HG03103 (cell line): Measurements from ENCODE around the gene GPC6.

Source experiments
- ATAC-seq: cut with Tn5 transposase; IDR thresholded peaks from one replicate; pipeline ENCODE4 v1.9.1; 2021; ENCODE audit warnings: low read depth; ENCODE audit not compliant: unreplicated experiment

Gene GPC6

DNA sequence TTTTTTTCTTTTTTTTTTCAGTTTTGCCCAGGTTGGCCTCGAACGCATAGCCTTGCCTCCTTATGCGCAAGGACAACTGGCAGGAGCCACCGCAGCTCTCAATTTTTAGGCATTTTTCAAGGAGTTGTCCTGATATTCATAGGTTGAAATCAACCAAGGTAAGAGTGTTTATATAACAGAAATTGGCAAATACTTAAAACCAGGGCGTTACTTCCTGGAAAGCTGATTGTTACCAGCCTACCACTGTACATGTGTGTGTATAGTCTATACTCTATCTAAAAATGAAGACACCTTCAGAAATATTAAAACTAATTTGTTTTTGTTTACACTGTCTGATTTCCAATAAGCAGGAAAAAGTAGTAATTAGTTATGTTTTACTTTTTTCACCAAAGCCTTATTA, 39.2 kb downstream of the GPC6 start:
- ATAC-seq = no peak

DNA sequence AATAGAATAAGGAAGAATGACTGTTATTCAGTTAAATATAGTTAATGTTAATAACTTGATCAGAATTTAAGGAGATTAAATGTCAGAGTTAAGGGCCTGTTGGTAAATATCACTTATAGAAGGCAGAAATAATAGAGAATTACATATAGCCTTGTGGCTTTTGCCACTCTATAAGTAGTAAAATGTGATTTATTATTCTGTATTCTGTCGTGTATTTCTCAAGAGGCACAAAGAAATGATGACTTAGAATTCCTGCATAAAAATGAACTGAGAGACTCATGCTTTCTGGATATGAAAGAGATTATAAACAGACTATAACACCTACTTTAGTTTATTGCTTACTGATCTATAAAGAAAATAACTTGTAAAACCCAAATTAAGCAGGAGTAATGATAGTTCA, 40.1 kb downstream of the GPC6 start:
- ATAC-seq = no peak

DNA sequence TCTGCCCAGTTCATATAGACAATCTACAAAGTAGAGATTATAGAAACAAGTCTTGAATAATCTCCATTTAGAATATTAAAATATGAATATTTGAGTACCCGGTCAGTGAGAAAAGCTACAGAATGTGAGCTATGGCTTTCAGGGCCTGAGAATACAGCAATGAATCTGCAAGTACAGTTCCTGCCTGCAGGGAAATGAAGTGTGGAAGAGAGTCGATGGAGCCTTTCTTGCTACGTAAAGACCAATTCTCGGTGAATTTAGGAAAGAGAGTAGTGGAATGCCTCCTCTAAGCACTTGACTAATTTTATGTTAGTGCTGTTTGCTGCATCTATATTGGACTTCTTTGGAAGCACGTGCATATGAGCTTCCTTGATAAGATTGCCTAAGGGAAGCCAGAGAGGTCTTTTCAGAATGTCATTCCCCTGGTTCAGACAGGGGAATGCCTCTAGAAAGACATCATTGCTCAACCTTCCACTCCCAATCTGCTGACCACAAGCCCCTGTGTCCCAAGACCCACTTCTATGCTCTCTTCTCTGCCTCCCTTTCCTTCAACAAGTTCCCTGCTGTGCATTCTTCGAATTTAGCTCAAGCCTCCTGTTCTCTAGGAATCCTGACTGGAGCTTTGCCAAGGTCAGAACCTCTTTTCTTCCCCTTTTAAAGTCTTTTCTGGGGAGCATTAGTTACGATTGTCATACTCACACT, 41.9 kb downstream of the GPC6 start:
- ATAC-seq = no peak

DNA sequence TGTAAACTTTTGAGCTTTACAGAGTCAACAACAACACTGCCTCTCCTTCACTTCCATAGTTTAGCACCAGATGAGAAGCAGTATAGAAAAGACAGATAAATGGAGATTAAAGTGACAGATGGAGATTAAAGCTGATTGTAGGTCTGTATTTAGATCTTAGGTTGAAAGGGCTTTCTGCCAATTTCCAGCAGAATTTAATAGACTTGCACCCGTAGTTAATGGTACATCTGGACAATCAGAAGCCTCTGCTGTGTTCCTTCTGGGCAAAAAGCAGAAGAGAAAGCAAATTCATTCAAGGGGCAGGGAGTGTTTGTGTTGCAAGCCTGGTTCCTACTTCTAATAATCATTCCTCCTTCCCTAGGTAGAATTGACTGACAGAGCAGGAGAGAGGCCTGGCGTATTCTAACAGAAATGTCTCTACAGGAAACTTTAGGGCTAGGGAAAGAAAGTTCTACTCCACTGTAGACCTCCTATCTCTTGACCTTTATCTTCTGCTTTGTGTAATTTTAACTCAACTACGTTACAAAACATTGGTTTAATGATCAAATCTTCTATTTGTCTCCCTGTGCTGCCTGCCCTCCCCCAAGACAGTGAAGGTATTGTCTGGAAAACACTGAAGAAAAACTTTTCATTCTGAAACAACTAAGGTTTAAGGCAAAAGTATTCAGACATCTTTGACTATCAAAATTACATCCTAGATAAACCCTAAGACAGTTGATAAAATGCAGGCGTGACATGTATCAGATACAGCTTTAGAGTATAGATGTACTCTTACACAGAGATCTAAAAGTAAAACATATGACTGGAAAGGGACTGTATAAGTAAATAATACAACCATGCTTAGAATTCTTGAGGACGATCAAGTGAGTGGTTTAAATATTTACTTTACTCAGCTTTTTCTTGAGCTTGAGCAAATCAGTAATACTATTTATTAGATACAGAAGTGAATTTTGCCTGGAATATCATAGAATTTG, 44.4 kb downstream of the GPC6 start:
- no peak for ATAC-seq

DNA sequence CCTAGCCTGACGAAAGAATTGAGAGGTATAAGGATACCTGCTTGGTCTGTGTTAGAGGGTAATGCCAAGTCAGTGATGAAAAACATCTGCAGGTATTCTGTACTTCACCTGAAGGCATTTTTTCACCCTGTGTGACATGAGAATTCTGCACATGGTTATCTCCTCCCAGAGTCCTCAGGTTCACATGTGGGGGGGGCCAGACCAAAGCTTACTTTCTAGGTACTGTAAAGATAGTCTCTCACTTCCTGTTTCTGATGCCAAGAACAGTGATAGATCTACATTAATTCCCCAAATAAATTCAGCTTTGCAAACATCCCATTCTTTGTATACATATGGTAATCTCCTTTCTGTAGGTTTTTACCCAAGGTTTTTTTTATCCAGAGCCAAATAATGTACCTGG, 53.4 kb downstream of the GPC6 start:
- ATAC-seq = no peak

DNA sequence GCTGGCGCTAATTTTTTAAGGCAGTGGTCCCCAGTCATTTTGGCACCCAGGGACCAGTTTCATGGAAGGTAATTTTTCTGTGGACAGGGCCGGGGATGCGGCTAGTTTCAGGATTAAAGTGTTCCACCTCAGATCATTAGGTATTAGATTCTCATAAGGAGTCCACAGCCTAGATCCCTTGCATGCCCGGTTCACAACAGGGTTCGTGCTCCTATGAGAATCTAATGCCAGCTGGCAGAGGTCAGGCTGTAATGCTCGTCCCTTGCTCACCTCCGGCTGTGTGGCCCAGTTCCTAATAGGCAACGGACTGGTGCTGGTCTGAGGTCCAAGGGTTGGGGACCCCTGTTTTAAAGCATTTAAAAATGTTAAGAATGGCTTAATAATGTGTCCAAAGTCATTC, 54.1 kb downstream of the GPC6 start:
- ATAC-seq = no peak

DNA sequence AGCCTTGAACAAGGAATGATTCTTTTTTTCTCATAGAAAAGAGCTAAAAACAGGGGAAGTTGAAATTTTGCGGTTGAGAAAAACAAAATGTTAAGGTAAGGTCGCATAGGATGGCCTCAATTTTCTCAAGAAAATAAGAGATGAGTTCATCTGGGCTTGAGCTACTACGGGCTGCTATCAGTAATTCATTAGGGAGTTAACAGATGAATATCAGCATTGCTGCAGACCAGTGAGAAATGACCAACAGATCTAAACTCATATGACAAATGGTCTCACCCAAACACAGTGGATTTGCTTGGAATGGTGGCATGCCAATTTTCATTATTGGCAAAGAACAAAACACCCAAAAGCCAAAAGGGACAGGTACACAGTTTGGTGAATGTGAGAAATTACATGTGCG, 56.6 kb downstream of the GPC6 start:
- no peak for ATAC-seq

DNA sequence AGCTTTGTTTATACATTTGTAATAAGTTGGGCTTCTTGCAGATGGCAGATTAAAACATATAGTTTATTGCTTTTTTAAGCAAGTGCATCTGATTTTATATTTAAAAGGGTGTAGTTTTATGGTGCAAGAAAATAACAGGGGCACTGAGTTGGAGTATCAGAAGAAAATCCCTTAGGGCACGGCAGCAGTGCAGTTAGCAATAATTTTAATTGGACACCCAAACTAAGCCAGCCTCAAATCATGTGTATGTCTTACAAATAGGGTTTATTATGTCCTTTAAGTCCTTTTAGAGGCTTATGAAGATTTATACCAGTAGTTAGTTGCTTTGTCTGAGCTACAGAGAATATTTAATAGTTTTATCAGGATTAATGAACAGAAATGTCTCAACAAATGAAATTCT, 57.5 kb downstream of the GPC6 start:
- ATAC-seq = no peak

DNA sequence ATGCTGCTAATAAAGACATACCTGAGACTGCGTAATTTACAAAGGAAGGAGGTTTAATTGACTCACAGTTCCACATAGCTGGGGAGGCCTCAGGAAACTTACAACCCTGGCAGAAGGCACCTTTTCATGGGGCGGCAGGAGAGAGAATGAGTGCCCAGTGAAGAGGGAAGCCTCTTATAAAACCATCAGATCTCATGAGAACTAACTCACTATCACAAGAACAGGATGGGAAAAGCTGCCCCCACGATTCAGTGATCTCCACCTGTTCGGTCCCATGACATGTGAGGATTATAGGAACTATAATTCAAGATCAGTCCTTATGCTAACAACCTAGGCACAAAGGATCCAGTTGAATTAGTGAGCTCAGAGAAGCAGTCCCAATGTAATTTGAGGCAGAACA, 59.4 kb downstream of the GPC6 start:
- no peak for ATAC-seq

DNA sequence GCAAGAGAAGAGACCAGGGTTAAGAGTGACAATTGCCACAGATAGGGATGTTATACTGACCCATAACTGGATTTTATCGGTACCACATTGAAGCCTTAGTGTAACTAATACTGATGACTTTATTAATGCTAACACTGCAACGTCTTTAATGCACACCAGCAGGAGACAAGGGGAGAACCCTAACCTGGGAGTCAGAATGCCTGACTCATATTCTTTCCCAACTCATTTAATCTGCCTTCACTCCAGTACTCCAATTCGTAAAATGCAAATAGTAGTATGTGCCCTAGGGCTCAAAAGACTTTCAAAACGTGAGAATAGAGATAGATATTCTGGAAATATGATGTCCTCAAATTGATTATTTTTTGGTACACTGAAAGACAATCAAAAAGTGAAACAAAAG, 62.4 kb downstream of the GPC6 start:
- ATAC-seq = no peak

DNA sequence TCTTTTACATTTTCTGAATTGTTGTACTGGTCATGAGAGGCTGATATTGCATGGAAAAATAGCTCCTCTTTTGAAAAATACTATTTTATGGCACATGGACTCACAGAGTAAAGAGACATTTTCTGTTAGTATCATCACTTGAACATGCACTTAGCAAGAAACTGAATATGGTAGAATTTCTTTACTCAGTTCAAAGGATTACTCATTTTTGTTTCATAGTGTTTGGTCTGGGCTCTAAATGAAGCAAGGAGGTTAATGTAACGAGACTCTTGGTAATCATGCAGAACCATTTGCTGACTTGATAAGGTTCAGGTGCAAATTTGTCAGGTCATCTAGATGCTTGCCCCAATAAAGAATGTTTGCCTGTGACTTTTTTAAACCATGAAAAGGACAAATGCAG, 63.2 kb downstream of the GPC6 start:
- no peak for ATAC-seq

DNA sequence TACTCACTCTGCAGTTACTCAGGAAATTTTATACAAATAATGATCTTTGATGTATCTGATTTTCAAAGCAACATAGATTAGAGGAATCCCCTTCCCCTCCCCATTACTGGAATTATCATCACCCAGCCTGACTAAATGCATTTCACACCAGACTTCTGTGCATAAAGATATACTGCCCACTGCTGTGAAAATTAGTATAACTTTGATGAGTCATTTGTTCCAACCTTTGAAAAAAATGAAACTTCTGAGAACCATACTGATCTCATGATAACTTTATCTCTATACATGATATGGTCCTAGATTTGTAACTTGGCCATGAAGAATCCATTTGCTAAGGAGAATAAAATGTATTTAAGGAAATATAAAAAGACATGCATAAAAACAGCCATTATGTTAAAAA, 63.9 kb downstream of the GPC6 start:
- ATAC-seq = no peak

DNA sequence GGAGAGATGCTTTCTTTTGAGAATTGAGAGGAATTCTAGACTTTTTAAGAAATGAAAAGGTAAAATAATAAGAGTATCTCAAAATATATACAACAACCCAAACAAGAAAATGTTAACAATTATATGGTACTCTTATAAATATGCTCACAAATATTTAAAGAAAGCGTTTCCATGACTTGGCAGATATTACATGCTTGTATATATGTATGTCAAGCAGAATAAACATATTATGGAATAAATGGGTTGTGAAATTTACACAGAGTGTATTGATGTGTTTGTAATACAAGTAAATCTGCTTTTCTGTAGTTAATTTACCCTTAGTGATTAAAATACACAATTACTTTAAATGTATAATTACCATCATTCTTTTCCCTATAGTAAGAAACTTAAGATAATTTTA, 65.8 kb downstream of the GPC6 start:
- no peak for ATAC-seq

DNA sequence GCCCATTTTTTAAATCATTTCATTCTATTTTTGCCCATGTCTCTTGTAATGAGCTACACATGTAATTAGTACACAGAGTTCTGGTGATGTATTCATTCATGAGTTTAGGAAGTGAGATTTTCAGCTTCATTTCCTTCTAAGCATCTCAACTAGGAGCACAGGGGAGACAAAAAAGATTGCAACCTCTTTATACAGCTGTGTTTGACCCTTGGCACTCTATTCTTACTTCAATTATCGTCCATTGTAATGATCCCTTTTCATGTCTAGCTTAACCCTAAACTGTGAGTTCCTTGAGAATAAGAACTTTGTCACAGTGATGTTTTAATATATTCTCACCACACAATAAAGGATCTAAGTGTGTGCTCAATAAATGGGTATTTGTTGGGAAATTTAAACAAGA, 67.1 kb downstream of the GPC6 start:
- ATAC-seq = no peak

DNA sequence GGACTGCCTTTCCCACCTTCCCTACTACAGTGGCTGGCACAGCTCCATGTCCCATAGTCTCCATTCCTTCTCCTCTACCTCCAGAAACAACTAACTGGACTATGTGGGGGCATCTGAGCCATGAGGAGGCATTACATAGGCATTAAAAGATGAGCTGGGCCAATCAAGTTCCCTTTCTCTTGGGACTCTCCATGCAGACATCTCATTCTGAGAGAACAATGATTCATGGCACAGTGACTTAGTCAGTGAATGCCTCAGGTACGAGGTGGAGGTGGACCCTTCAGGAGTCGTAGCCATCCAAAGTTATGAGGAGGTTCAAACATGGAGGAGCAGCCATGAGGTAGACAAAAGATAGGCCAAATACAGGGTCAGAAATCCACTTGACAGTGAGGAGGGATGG, 70.0 kb downstream of the GPC6 start:
- no peak for ATAC-seq

DNA sequence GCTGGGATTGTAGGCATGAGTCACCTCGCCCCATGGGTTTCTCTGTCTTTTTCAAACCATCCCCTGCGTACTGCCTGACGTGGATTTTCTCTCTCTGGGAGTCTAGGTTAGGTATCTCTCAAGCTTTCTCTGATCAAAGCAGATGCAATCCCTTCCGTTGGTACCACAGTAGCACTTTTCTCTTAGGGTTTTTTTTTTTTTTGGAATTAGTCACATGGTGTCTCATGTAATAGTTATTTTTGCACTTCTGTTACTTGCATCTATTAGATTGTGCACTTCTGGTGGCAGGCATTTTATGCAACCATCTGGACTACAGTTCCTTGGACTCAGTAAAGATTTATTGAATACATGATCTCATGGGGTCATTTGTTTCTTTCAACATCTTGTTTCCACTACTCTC, 72.1 kb downstream of the GPC6 start:
- no peak for ATAC-seq

DNA sequence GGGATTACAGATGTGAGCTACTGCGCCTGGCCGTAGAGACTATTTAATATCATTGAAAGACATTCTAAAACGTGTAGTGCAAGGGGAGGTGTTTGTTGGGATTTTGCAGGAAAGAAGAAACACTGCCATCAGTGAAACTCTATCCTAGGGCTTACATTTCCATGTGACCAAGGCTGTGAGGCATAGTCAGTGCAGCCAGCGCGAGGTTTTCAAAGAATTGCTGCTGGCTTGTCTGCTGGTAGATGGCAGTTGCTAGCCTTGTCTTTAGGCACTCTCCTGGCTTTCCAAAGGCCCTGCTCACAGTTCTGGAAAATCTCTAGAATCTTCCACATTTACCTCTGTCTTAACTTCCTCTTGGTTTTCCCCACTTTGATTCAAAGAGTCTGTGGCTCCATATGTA, 77.5 kb downstream of the GPC6 start:
- no peak for ATAC-seq

DNA sequence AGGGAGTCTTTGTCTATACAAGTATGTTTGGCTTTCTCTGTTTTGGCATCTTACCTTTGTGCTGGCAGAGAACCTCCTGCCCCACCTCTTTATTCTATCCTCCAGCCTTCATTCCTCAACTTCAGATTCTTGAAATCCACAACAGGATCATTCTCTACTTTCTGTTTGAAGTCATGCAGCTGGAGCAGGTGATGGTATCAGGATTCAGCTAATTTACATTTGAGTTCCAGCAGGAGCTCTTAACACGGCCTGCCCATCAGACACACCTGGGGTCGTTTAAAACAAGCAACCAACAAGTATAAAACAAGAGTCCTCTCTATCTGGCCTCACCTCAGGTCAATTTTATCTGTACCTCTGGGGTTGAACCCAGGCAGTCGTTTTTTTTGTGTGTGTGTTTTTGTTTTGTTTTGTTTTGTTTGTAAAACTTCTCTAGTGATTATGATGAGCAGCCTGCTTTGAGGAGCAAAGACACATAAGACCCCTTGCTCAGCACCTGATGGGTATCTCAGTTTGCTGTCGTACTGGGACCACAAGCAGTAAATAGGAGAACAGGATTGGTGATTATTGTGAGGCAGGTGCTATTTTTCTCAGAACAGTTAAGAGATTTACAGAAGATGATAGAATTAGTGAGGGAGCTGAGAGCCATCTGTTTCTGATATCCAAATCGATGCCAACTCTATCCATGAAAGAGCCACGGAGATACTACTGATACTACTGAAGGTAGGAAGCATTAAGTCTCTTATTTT, 78.4 kb downstream of the GPC6 start:
- ATAC-seq = no peak

DNA sequence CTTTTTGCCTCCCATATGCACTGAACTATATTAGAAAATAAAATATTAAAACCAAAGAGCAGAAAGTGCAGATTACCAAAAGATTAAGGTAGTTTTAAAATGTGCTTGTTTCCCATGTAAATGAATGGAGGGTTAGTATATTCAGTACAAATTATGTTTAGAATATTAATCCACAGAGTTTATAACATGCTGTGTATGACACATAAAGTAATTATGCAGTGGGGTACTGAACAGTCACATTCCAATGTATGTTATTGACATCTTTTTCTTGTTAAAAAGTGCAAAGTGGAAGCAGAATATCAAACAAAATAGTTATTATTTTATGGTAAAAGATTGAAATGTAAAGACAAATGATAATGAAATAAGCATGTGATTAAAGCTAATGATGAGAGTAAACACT, 79.3 kb downstream of the GPC6 start:
- no peak for ATAC-seq

DNA sequence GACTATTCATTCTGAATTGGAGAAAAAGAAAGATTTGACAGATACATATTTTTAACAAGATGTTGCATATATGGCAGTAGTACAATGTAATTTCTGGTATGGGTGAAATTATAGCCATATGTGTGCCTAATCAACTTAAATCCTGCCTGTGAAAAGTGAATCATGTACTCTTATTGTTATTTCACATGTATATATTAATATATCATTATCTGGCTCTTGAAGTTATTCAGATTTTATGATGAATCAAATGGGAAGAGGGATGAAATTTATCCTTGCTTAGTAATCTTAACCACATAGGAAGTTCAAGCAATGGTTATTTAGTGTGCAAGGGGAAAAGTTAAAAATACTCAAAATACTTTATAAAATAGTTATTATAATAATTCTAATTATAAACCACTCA, 80.5 kb downstream of the GPC6 start:
- no peak for ATAC-seq

DNA sequence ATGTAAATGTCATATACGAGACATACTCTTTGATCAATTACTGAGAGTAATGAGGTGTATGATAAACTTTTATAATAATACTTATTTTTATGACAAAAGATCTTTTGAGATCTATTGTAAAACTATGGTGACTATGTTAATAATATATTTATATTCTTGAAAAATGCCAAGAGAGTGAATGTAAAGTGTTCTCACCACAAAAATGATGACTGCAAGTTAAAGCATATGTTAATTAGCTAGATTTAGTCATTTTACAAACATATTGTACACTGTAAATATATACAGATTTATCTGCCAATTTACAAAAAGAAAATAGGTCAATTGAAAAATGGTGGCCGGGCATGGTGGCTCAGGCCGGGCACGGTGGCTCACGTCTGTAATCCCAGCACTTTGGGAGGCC, 81.0 kb downstream of the GPC6 start:
- ATAC-seq = no peak
